ENCODE results near the gene MTR. TPM values are rescaled to one million over a fixed set of nuclear protein-coding genes. Genes with fewer than 3 reads are reported as not detected.

MTR gene
- total RNA-seq, 1 experiment from 2014 or later = 24.6 TPM

Other genes with a start within 250 kb of the MTR start
- gene HEATR1, start 190.8 kb upstream of the MTR start, total RNA-seq (2021; ENCODE audit: unreplicated experiment) = 68.3 TPM
- 0.20 TPM for gene ACTN2, start 108.8 kb upstream of the MTR start, total RNA-seq (2021; ENCODE audit: unreplicated experiment)
- gene MT1HL1, start 209.1 kb downstream of the MTR start, total RNA-seq (2021; ENCODE audit: unreplicated experiment) = not detected
- gene RYR2, start 246.9 kb downstream of the MTR start, total RNA-seq (2021; ENCODE audit: unreplicated experiment) = 0.02 TPM

Data from HCT116 (cell line).